GM23338 (cell line): Measurements from ENCODE around the gene STAC2. TPM values are rescaled to one million over a fixed set of nuclear protein-coding genes. Genes with fewer than 3 reads are reported as not detected.

ENCODE experiments used
- ATAC-seq: fragments of 200-7000 bp; cut with Tn5 transposase; 3 replicates; pipeline ENCODE4 v1.9.1; 2020
- DNase-seq: peaks from one replicate; pipeline ENCODE4 v3.0.0-alpha.2; 2015; ENCODE audit warnings: low spot score
- H2AFZ ChIP-seq: fragments of 200-600 bp; sonication (generic); 2 replicates; pipeline ENCODE4 v1.8.0; 2016; ENCODE audit warnings: antibody characterized with exemption, mild to moderate bottlenecking, moderate library complexity
- H3F3A ChIP-seq: fragments of 200-600 bp; sonication (generic); replicated peaks from 2 replicates; pipeline ENCODE4 v1.8.0; 2017; ENCODE audit warnings: antibody characterized with exemption, mixed run types, low read depth
- H3K27ac ChIP-seq: fragments of 200-600 bp; sonication (generic); 2 replicates; pipeline ENCODE4 v1.6.1; 2016; ENCODE audit warnings: low read depth
- H3K27me3 ChIP-seq: fragments of 200-600 bp; sonication (generic); 2 replicates; pipeline ENCODE4 v1.8.0; 2016; ENCODE audit warnings: mild to moderate bottlenecking, mixed run types, moderate library complexity; ENCODE audit not compliant: insufficient read depth
- H3K36me3 ChIP-seq: fragments of 200-600 bp; sonication (generic); 2 replicates; pipeline ENCODE4 v1.8.0; 2016; ENCODE audit warnings: mild to moderate bottlenecking; ENCODE audit not compliant: insufficient read depth
- H3K4me1 ChIP-seq: fragments of 200-600 bp; sonication (generic); 2 replicates; pipeline ENCODE4 v1.8.0; 2016; ENCODE audit warnings: mild to moderate bottlenecking, moderate library complexity; ENCODE audit not compliant: insufficient read depth
- H3K4me2 ChIP-seq: fragments of 200-600 bp; sonication (generic); 2 replicates; pipeline ENCODE4 v1.7.1; 2017; ENCODE audit warnings: mixed run types
- H3K4me3 ChIP-seq: fragments of 200-600 bp; sonication (generic); 2 replicates; pipeline ENCODE4 v1.6.1; 2016; ENCODE audit warnings: mixed run types
- H3K79me2 ChIP-seq: fragments of 200-600 bp; sonication (generic); replicated peaks from 2 replicates; pipeline ENCODE4 v1.8.0; 2017; ENCODE audit warnings: mild to moderate bottlenecking; ENCODE audit not compliant: insufficient read depth
- H3K9me2 ChIP-seq: fragments of 200-600 bp; sonication (generic); 2 replicates; pipeline ENCODE4 v1.8.0; 2017; ENCODE audit not compliant: insufficient read depth
- H4K20me1 ChIP-seq: fragments of 200-600 bp; sonication (generic); replicated peaks from 2 replicates; pipeline ENCODE4 v1.8.0; 2017; ENCODE audit warnings: mild to moderate bottlenecking; ENCODE audit not compliant: insufficient read depth
- H3K27ac Mint-ChIP-seq: 2 replicates; pipeline ENCODE4 v1.8.0; 2020; ENCODE audit warnings: inconsistent platforms, mild to moderate bottlenecking, moderate library complexity, mixed read lengths
- H3K27me3 Mint-ChIP-seq: 3 replicates; pipeline ENCODE4 v1.8.0; 2022; ENCODE audit warnings: low read depth, mild to moderate bottlenecking, moderate library complexity, mixed read lengths, inconsistent platforms; ENCODE audit not compliant: insufficient read depth, poor library complexity
- H3K36me3 Mint-ChIP-seq: 3 replicates; pipeline ENCODE4 v1.8.0; 2021; ENCODE audit warnings: low read depth, mild to moderate bottlenecking, inconsistent platforms, moderate library complexity, mixed read lengths
- H3K4me1 Mint-ChIP-seq: 3 replicates; pipeline ENCODE4 v1.8.0; 2020; ENCODE audit warnings: mild to moderate bottlenecking, inconsistent platforms, mixed read lengths
- H3K4me3 Mint-ChIP-seq: 3 replicates; pipeline ENCODE4 v1.8.0; 2021; ENCODE audit warnings: moderate library complexity, mild to moderate bottlenecking, inconsistent platforms, mixed read lengths
- H3K9me3 Mint-ChIP-seq: 3 replicates; pipeline ENCODE4 v1.8.0; 2020; ENCODE audit warnings: moderate library complexity, mild to moderate bottlenecking, inconsistent platforms, mixed read lengths
- CREB1 ChIP-seq: fragments of 250-450 bp; sonication (Bioruptor Pico); IDR thresholded peaks from 2 replicates; pipeline ENCODE4 v1.5.0; 2020; ENCODE audit warnings: low read depth, mild to moderate bottlenecking, moderate library complexity
- ETS1 ChIP-seq: IDR thresholded peaks from 2 replicates; pipeline ENCODE4 v1.6.1; 2016; ENCODE audit warnings: antibody characterized with exemption
- EZH2phosphoT487 ChIP-seq: fragments of 200-600 bp; sonication (generic); IDR thresholded peaks from one replicate; pipeline ENCODE4 v1.8.1; 2018; ENCODE audit warnings: antibody characterized with exemption; ENCODE audit not compliant: unreplicated experiment
- JUNB ChIP-seq: IDR thresholded peaks from one replicate; pipeline ENCODE4 v1.6.1; 2016; ENCODE audit warnings: antibody characterized with exemption; ENCODE audit not compliant: unreplicated experiment
- NANOG ChIP-seq: IDR thresholded peaks from 2 replicates; pipeline ENCODE4 v1.6.1; 2016; ENCODE audit warnings: antibody characterized with exemption, borderline replicate concordance
- POLR2AphosphoS5 ChIP-seq: IDR thresholded peaks from 2 replicates; pipeline ENCODE4 v1.6.1; 2016; ENCODE audit warnings: antibody characterized with exemption, low read depth
- STAT1 ChIP-seq: IDR thresholded peaks from one replicate; pipeline ENCODE4 v1.6.1; 2016; ENCODE audit warnings: antibody characterized with exemption; ENCODE audit not compliant: unreplicated experiment
- ZNF114 ChIP-seq: fragments of 250-450 bp; sonication (Bioruptor Pico); IDR thresholded peaks from 2 replicates; pipeline ENCODE4 v1.5.0; 2020; ENCODE audit warnings: mild to moderate bottlenecking, moderate library complexity
- ZNF331 ChIP-seq: fragments of 250-450 bp; sonication (Bioruptor Pico); IDR thresholded peaks from 2 replicates; pipeline ENCODE4 v1.5.0; 2020; ENCODE audit warnings: low read depth, mild to moderate bottlenecking, moderate library complexity
- ZNF462 ChIP-seq: fragments of 250-450 bp; sonication (Bioruptor Pico); IDR thresholded peaks from 2 replicates; pipeline ENCODE4 v1.5.0; 2020; ENCODE audit warnings: mild to moderate bottlenecking, moderate library complexity
- polyA plus RNA-seq: library from polyadenylated mRNA; unstranded; fragments of >200 nt; fragmentation: Nextera tagmentation; extraction: Ambion mirVana; gene quantifications from 2 replicates; pipeline ENCODE4 v1.2.1, GENCODE V29; 2016
- total RNA-seq: library from RNA; depleted of rRNA; stranded (reverse); fragments of >200 nt; shearing (Covaris generic); gene quantifications from 2 replicates; pipeline ENCODE4 v1.2.3, GENCODE V29; 2014
- TF ChIP-seq, protein P1 (sequence below), 2 experiments: fragments of 200-600 bp in 1 of 2; sonication (generic) in 1 of 2; conservative IDR thresholded peaks; 2 replicates each; pipeline versions ENCODE4 v1.5.1 to v1.6.1; 2016 to 2017; ENCODE audit warnings: antibody characterized with exemption in 2 of 2, low read depth in 2 of 2, mild to moderate bottlenecking in 2 of 2, moderate library complexity in 1 of 2

The STAC2 gene
- total and polyA plus RNA-seq, 2 experiments from 2014 or later = 1.9 to 3.1 TPM

DNA sequence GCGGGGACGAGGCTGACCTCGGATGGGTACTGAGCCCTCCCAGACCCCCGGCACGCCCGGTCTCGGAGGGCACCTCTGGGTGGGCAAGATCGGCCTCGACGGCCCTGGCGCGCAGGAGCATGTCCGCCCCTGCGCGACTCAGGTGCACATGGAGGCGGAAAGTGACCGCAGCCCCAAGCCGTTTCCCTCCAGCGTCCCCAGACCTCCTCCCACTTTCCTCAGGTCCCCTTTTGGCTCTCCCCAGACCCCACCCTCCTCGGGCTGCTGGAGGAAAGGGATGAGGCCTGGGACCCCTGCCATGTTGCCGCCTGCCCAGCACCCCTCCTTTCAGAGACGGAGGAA, 15.7 kb downstream of the STAC2 start:
- Histone ChIP-seq H3K4me3 (peak overlapping the region; percentile 61), H3F3A (peaks cover 14% of the 10 kb centered on the region), H3K4me2 (peak overlapping the region; percentile 89), H2AFZ (peak overlapping the region; percentile 89), H3K27me3 (0 out of 2 replicates have a peak, but pooled peaks cover 9% of the 10 kb centered on the region), H3K27ac (no peak overlapping the region), H4K20me1 (no peaks in the 10 kb centered on the region), H3K79me2 (no peaks in the 10 kb centered on the region), H3K4me1 (peaks cover 16% of the 10 kb centered on the region), H3K36me3 (peaks cover 2% of the 10 kb centered on the region; the same call in 1 of the 2 replicates), H3K9me2 (no peaks in the 10 kb centered on the region)
- peaks cover 5% of the 10 kb centered on the region for H3K36me3 Mint-ChIP-seq
- no peak; the same call in 1 of the 3 replicates for ATAC-seq
- no peaks in the 10 kb centered on the region; the same call in 2 of the 3 replicates for H3K9me3 Mint-ChIP-seq
- no peak for TF ChIP-seq JUNB
- TF ChIP-seq ZNF462 = no peak
- TF ChIP-seq, protein P1, sequence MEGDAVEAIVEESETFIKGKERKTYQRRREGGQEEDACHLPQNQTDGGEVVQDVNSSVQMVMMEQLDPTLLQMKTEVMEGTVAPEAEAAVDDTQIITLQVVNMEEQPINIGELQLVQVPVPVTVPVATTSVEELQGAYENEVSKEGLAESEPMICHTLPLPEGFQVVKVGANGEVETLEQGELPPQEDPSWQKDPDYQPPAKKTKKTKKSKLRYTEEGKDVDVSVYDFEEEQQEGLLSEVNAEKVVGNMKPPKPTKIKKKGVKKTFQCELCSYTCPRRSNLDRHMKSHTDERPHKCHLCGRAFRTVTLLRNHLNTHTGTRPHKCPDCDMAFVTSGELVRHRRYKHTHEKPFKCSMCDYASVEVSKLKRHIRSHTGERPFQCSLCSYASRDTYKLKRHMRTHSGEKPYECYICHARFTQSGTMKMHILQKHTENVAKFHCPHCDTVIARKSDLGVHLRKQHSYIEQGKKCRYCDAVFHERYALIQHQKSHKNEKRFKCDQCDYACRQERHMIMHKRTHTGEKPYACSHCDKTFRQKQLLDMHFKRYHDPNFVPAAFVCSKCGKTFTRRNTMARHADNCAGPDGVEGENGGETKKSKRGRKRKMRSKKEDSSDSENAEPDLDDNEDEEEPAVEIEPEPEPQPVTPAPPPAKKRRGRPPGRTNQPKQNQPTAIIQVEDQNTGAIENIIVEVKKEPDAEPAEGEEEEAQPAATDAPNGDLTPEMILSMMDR (conservative IDR thresholded peaks at IDR 0.05; ENCODE audit: low read depth in 2 of 2) = no peak
- TF ChIP-seq ETS1 = no peak
- no peak for TF ChIP-seq NANOG
- TF ChIP-seq CREB1 (CRISPR knock-in tag) = no peak
- no peak for TF ChIP-seq STAT1
- TF ChIP-seq EZH2phosphoT487 = no peak
- no peak for TF ChIP-seq POLR2AphosphoS5
- TF ChIP-seq ZNF114 (CRISPR knock-in tag) = no peak
- no peak for TF ChIP-seq ZNF331 (CRISPR knock-in tag)
- H3K4me3 Mint-ChIP-seq = peak overlapping the region; percentile 69
- no peak overlapping the region; the same call in 1 of the 2 replicates for H3K27ac Mint-ChIP-seq
- no peak for DNase-seq
- H3K4me1 Mint-ChIP-seq = peaks cover 44% of the 10 kb centered on the region
- peaks cover 15% of the 10 kb centered on the region for H3K27me3 Mint-ChIP-seq
